Progenitor cell of endocrine pancreas (in vitro differentiated cells): ENCODE results near the gene EVI2A. TPM values are rescaled to one million over a fixed set of nuclear protein-coding genes. Genes with fewer than 3 reads are reported as not detected.

ENCODE experiments used
- DNase-seq: peaks from one replicate; pipeline ENCODE4 v3.0.0; 2021; ENCODE audit warnings: low spot score; ENCODE audit not compliant: unreplicated experiment
- H3K27ac Mint-ChIP-seq: 2 replicates; pipeline ENCODE4 v1.8.0; 2021; ENCODE audit warnings: mild to moderate bottlenecking, moderate library complexity, mixed read lengths
- H3K27me3 Mint-ChIP-seq: 2 replicates; pipeline ENCODE4 v1.8.0; 2021; ENCODE audit warnings: mixed read lengths
- H3K36me3 Mint-ChIP-seq: 2 replicates; pipeline ENCODE4 v1.8.0; 2022; ENCODE audit warnings: mixed read lengths; ENCODE audit not compliant: insufficient read depth
- H3K4me1 Mint-ChIP-seq: 2 replicates; pipeline ENCODE4 v1.8.0; 2021; ENCODE audit warnings: low read depth, mixed read lengths
- H3K4me3 Mint-ChIP-seq: 2 replicates; pipeline ENCODE4 v1.8.0; 2021; ENCODE audit warnings: low read depth, mild to moderate bottlenecking, moderate library complexity, mixed read lengths
- H3K9me3 Mint-ChIP-seq: 2 replicates; pipeline ENCODE4 v1.8.0; 2021; ENCODE audit warnings: low read depth, mixed read lengths
- total RNA-seq: library from RNA; stranded (reverse); gene quantifications from 2 replicates; pipeline ENCODE4 v1.2.1, GENCODE V29; 2021
- TF ChIP-seq, protein P1 (sequence below): fragments of 200-600 bp; sonication (generic); IDR thresholded peaks from one replicate; pipeline ENCODE4 v1.5.0; 2021; ENCODE audit warnings: antibody characterized with exemption, mild to moderate bottlenecking; ENCODE audit not compliant: unreplicated experiment

Gene EVI2A
- total RNA-seq, 1 donor from 2014 or later, result not detected

DNA sequence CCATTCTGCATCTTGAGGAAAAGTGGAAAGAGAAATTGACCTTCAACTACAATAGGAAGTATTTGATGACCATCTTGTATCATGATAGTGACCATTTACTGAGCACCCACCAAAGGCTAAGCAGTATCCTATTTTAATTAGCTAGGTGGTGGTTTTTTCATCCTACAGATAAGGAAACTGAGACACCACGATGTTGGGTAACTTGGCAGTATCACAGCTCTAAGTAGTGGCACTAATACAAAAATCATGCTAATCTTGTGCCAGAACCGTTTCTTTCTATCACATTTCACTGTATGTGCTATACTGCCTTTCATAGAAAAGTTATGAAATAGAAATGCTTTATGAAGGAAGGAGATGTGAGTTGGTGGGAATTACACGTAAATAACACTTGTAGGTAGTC is 9.9 kb downstream of the EVI2A start:
- H3K36me3 Mint-ChIP-seq, result peaks cover 3% of the 10 kb centered on the region
- no peaks in the 10 kb centered on the region for H3K9me3 Mint-ChIP-seq
- no peaks in the 10 kb centered on the region for H3K27me3 Mint-ChIP-seq
- TF ChIP-seq, protein P1, sequence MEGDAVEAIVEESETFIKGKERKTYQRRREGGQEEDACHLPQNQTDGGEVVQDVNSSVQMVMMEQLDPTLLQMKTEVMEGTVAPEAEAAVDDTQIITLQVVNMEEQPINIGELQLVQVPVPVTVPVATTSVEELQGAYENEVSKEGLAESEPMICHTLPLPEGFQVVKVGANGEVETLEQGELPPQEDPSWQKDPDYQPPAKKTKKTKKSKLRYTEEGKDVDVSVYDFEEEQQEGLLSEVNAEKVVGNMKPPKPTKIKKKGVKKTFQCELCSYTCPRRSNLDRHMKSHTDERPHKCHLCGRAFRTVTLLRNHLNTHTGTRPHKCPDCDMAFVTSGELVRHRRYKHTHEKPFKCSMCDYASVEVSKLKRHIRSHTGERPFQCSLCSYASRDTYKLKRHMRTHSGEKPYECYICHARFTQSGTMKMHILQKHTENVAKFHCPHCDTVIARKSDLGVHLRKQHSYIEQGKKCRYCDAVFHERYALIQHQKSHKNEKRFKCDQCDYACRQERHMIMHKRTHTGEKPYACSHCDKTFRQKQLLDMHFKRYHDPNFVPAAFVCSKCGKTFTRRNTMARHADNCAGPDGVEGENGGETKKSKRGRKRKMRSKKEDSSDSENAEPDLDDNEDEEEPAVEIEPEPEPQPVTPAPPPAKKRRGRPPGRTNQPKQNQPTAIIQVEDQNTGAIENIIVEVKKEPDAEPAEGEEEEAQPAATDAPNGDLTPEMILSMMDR, result no peak
- H3K4me1 Mint-ChIP-seq, result peaks cover 3% of the 10 kb centered on the region
- no peak overlapping the region for H3K27ac Mint-ChIP-seq
- H3K4me3 Mint-ChIP-seq, result no peak overlapping the region
- no peak for DNase-seq

DNA sequence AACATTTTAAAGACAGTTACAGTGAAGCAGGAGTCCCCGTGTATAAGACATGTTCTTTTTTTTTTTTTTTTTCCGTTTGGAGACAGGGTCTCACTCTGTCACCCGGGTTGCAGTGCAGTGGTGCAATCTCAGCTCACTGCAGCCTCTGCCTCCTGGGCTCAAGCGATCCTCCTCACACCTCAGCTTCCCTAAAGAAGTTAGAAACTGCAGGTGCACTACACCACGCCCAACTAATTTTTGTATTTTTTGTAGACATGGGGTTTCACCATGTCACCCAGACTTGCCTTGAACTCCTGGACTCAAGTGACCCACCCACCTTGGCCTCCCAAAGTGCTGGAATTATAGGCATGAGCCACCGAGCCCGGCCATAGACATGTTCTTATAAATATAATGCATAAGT is 10.5 kb downstream of the EVI2A start:
- TF ChIP-seq, protein P1, result no peak
- Mint-ChIP-seq H3K4me3 (no peak overlapping the region), H3K27ac (no peak overlapping the region), H3K9me3 (no peaks in the 10 kb centered on the region), H3K4me1 (peaks cover 3% of the 10 kb centered on the region), H3K36me3 (peaks cover 3% of the 10 kb centered on the region), H3K27me3 (no peaks in the 10 kb centered on the region)
- no peak for DNase-seq

DNA sequence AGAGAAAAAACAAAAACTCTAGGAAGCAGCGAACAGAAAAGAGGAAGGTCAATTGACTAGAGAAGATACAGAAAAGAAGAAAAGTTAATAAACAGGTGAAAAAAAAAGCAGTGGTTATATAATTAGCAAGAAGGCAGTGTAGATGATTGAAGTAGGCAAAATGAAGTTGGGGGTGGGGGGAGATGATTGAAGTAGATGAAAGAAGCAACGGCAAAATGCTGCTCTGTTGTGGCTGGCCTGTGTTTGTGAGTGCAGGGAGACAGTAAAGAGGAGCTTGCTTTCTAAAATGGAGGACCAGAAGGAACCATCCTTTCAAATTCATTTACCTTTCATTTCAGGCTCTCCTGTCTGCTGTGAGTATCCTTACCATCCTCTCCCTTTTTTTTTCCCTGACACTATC is 11.2 kb downstream of the EVI2A start:
- H3K4me1 Mint-ChIP-seq, result peaks cover 3% of the 10 kb centered on the region
- H3K27ac Mint-ChIP-seq, result no peak overlapping the region
- TF ChIP-seq, protein P1, result no peak
- DNase-seq, result no peak
- peaks cover 3% of the 10 kb centered on the region for H3K36me3 Mint-ChIP-seq
- H3K27me3 Mint-ChIP-seq, result no peaks in the 10 kb centered on the region
- H3K9me3 Mint-ChIP-seq, result no peaks in the 10 kb centered on the region
- no peak overlapping the region for H3K4me3 Mint-ChIP-seq

DNA sequence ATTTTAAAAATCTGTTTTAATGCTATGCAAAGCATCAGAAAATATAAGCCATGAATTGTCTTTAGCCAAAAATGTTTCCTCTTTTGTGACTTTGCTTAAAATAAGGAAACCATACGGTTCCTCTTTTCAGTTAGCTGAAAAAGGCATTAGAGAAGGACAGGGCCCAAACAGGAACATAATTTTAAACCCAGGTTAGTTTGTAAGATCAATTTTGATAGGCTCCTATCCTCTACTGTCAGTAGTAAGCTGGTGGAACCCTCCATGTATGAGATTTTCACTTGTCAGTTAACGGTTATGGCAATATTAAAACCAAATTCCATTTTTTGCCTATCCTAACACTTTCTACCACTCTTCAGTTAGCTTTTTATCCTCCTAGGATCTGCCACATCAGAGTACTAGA is 11.9 kb downstream of the EVI2A start:
- Mint-ChIP-seq H3K4me3 (no peak overlapping the region), H3K27me3 (no peaks in the 10 kb centered on the region)

DNA sequence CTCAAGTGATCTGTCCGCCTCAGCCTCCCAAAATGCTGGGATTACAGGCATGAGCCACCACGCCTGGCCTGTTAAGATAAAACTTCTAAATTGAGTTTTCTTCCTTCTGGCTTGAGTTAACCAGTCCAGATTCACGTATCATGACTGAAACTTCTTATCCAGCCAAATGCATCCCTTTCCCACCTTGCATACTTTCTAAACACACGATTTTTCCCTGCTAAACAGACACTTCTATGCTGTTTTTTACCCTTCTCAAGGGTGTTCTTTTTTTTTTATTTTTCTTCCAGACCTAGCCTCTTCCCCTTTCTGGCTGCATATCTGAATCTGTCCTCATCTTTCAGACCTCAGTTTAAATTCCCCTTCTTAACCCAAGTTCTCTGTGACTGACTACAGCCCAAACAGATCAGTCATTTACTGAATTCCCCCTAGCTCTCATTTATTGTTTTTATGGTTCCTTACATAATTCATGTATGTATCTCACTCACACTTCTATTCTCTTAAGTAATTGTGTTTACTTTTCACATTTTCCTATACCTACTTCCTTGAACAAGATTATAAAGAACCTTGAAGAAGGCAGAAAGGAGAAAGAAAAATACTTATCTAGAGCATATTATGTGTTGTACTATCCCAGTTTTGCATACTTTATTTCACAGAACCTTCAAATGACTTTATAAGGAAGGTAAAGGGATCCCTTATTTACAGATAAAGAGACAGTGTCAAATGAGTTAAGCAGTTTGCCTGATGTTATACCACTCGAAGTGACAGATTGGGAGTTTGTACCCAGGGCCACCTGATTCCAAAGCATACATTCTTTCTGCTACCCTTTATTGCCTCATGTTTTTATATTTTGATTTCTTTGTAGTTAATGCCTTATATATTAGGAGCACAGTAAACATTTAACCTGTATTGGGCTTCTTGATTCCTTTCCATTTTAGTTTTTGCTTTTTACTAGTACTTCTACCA is 12.8 kb downstream of the EVI2A start:
- H3K36me3 Mint-ChIP-seq, result peaks cover 9% of the 10 kb centered on the region
- H3K9me3 Mint-ChIP-seq, result peaks cover 4% of the 10 kb centered on the region
- TF ChIP-seq, protein P1, result no peak
- no peaks in the 10 kb centered on the region for H3K27me3 Mint-ChIP-seq
- peaks cover 3% of the 10 kb centered on the region for H3K4me1 Mint-ChIP-seq
- H3K27ac Mint-ChIP-seq, result no peak overlapping the region
- no peak for DNase-seq
- H3K4me3 Mint-ChIP-seq, result no peak overlapping the region

More for the DNA sequence above, 11.9 kb downstream of the EVI2A start:
- Mint-ChIP-seq H3K36me3 (peaks cover 6% of the 10 kb centered on the region), H3K27ac (no peak overlapping the region), H3K4me1 (peaks cover 3% of the 10 kb centered on the region), H3K9me3 (no peaks in the 10 kb centered on the region)
- no peak for DNase-seq
- TF ChIP-seq, protein P1, result no peak
